Activated T-helper 2 cell treated with anti-CD3 and anti-CD28 coated beads, Interferon-gamma antibody, Interleukin-2, Interleukin-4, amounts not matched to agents 10 μg/mL and 5 μg/mL and 100 μg/mL, durations not matched to agents 14 hours and 24 hours and 36 hours (primary cell): ENCODE measurements around the gene TSPAN31. TPM values are rescaled to one million over a fixed set of nuclear protein-coding genes. Genes with fewer than 3 reads are reported as not detected.

Experiments used
- DNase-seq: peaks from one replicate; pipeline ENCODE4 v3.0.0; 2021; ENCODE audit warnings: low spot score
- H3K27ac Mint-ChIP-seq: one replicate; pipeline ENCODE4 v1.8.0; 2021; ENCODE audit warnings: mixed read lengths
- H3K27me3 Mint-ChIP-seq: one replicate; pipeline ENCODE4 v1.8.0; 2021; ENCODE audit warnings: low read depth, mixed read lengths
- H3K36me3 Mint-ChIP-seq: one replicate; pipeline ENCODE4 v1.8.0; 2021; ENCODE audit warnings: low read depth, mixed read lengths
- H3K4me1 Mint-ChIP-seq: one replicate; pipeline ENCODE4 v1.8.0; 2021; ENCODE audit warnings: low read depth, mixed read lengths
- H3K4me3 Mint-ChIP-seq: one replicate; pipeline ENCODE4 v1.8.0; 2021; ENCODE audit warnings: low read depth, mild to moderate bottlenecking, moderate library complexity, mixed read lengths
- H3K9me3 Mint-ChIP-seq: one replicate; pipeline ENCODE4 v1.8.0; 2021; ENCODE audit warnings: mixed read lengths
- intact Hi-C: fragments of 100-400 bp; cut with micrococcal nuclease; formaldehyde crosslinking; loops from one replicate; pipeline ENCODE4 v1.15.1; 2023
- total RNA-seq: library from RNA; stranded (reverse); gene quantifications from 2 replicates; pipeline ENCODE4 v1.2.3, GENCODE V29; 2022

The TSPAN31 gene
- total RNA-seq, 1 donor from 2014 or later = 27.0 TPM

DNA sequence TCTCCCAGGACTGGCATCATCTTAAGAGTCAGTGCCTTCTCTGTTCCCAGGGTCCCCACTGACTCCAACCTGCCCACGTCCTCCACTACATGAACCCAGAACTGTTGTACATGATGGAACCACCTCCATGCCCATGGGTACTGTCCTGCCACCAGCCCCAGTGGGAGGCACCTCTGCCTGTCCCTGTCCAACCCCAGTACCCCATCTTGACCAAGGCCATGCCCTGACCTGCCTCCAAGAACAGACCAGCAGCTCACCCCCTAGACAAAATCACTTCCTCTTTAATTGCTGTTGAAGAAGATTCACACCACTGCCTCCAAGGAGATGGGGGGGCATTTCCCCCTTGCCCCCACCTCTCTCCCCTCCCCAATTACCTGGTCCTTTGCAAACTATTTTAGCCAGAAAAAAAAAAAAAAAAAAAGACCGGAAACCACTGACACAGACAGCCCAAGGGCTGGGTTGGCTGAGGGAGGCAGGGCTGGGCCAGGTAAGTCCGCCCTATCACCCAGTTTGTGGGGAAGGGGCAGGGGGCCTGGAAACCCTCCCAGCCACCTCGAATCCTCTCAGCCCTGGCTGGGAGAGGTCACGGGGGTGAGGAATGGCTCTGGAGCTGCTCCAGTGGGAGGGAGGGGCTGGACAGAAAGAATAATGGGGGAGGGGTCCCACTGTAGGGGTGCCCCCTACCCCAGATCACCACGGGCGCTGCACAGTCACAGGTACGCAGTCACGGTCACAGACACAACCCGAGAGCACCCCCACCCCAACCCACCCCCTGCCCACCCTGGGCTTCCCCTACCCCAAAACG, 19.7 kb upstream of the TSPAN31 start:
- intact Hi-C loops = no loop called here
- no peaks in the 10 kb centered on the region for H3K4me1 Mint-ChIP-seq
- H3K9me3 Mint-ChIP-seq = no peaks in the 10 kb centered on the region
- no peak for DNase-seq
- H3K27me3 Mint-ChIP-seq = no peaks in the 10 kb centered on the region
- no peak overlapping the region for H3K4me3 Mint-ChIP-seq
- H3K36me3 Mint-ChIP-seq = peaks cover 39% of the 10 kb centered on the region
- H3K27ac Mint-ChIP-seq = no peak overlapping the region

DNA sequence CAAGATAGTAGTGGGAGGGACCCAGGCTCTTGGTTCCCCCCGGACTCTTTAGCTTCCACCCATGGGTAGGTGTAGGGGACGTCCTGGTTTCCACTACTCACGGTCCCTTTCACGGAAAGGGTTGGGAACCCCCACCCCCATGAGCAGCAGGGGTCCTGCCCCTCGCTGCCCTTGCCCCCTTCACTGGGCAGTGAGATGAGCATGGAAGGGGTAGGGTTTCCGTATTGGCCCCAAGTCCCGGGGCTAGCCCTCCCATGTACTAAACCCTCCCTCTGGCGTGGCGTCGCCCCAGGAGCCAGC, 19.0 kb upstream of the TSPAN31 start:
- H3K4me1 Mint-ChIP-seq = no peaks in the 10 kb centered on the region
- no peaks in the 10 kb centered on the region for H3K9me3 Mint-ChIP-seq
- intact Hi-C loops = no loop called here
- no peak overlapping the region for H3K27ac Mint-ChIP-seq
- peaks cover 42% of the 10 kb centered on the region for H3K36me3 Mint-ChIP-seq
- DNase-seq = no peak
- H3K4me3 Mint-ChIP-seq = no peak overlapping the region
- H3K27me3 Mint-ChIP-seq = no peaks in the 10 kb centered on the region

DNA sequence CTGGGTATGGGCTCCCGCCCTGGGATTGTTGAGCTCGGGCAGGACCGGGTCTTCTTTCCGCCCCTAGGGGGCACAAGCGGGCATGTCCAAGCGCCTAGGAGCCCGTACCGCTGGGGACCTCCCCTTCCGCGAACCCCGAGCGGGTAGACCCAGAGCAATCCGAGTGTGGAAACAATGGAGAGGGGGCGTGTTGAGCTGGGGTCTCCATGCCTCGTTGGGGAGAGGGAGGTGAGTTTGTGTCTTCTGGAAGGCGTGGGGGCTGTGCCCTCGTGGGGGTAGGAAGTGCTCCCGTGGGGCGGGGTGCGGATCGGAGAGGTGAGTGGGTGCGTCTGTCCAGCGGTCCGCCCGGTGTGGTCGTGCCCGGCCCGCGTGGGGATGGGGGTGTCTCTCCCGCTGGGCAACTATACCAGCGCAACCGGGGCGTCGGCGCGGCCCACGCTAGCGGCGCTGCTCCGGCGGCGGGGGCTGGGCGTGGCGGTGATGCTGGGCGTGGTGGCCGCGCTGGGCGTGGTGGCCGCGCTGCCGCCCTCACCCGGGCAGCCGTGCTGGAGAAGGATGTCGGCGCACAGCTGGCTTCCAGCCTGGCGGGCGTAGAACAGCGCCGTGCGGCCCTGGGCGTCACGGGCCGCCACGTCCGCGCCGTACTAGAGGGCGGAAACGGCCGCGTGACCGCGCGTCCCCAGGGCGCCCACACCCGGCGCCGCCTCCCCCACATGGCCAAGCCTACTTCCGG, 18.5 kb upstream of the TSPAN31 start:
- peaks cover 44% of the 10 kb centered on the region for H3K36me3 Mint-ChIP-seq
- no peak for DNase-seq
- no peak overlapping the region for H3K4me3 Mint-ChIP-seq
- H3K27ac Mint-ChIP-seq = no peak overlapping the region
- no peaks in the 10 kb centered on the region for H3K4me1 Mint-ChIP-seq
- intact Hi-C loops = no loop called here
- no peaks in the 10 kb centered on the region for H3K27me3 Mint-ChIP-seq
- no peaks in the 10 kb centered on the region for H3K9me3 Mint-ChIP-seq

DNA sequence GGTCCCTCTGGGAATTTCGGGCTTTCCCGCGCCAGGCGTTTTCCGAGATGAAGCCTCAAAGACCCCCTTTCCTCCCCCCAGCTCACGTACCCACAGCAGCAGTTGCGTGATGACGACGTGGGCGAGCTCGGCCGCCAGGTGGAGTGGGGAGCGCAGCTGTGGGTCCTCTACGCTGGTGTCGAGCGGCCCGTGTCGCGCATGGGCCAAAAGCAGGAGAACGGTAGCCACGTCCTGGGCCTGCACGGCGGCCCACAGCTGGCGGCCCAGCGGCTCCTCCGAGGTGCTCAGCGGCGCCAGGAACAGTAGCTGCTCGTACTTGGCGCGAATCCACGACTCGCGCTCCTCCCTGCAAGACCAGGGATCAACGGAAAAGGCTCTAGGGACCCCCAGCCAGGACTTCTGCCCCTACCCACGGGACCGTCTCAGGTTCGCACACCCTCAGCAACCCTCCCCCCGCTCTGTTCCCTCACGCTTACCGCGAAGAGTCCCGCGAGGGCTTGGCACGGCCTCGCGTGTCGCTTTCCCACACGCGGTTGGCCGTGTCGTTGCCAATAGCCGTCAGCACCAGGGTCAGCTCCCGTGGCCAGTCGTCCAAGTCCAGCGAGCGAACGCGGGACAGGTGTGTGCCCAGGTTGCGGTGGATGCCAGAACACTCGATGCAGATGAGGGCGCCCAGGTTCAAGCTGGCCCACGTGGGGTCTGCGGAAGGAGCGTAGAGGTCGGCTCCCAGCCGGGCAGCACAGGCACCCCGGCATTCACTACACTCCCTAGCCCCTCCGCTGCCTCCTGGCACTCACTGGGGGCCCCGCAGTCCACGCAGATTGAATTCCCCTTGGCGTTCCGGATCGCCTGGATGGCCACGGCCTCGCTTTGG, 17.7 kb upstream of the TSPAN31 start:
- H3K36me3 Mint-ChIP-seq = peaks cover 45% of the 10 kb centered on the region
- no peak overlapping the region for H3K27ac Mint-ChIP-seq
- no peaks in the 10 kb centered on the region for H3K4me1 Mint-ChIP-seq
- no peaks in the 10 kb centered on the region for H3K27me3 Mint-ChIP-seq
- no peaks in the 10 kb centered on the region for H3K9me3 Mint-ChIP-seq
- intact Hi-C loops = no loop called here
- no peak for DNase-seq
- H3K4me3 Mint-ChIP-seq = no peak overlapping the region

DNA sequence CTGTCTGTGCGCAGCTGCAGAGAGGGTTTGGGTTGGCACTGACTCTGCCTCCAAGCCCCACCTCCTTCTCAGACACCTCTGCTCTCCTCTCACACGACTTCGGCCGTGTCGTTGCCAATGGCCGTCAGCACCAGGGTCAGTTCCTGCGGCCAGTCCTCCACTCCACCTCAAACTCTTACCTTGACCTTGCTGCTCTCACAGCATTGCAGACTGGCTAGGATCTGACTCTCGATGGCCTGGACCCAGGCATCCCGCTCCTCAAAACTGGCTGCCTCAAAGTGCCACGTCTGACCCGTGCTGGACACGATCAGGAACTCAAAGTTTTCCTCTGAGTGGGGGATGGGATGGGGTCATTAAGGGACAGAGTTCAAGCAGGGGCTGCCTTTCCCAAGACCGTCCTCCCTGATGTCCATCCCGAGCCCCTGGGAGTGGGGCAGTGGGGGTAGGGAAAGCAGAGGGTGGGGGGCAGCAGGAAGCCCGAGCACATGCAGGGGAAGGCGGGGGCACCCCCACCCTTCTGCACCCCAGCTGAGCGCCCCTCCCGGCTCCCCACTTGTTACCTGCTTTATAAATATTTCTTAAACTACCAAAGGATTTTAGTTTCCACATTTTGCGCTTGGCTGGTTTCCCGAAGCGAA, 17.0 kb upstream of the TSPAN31 start:
- H3K36me3 Mint-ChIP-seq = peaks cover 53% of the 10 kb centered on the region
- H3K9me3 Mint-ChIP-seq = no peaks in the 10 kb centered on the region
- no peak overlapping the region for H3K4me3 Mint-ChIP-seq
- intact Hi-C loops = no loop called here
- no peaks in the 10 kb centered on the region for H3K27me3 Mint-ChIP-seq
- no peak for DNase-seq
- no peaks in the 10 kb centered on the region for H3K4me1 Mint-ChIP-seq
- H3K27ac Mint-ChIP-seq = no peak overlapping the region

DNA sequence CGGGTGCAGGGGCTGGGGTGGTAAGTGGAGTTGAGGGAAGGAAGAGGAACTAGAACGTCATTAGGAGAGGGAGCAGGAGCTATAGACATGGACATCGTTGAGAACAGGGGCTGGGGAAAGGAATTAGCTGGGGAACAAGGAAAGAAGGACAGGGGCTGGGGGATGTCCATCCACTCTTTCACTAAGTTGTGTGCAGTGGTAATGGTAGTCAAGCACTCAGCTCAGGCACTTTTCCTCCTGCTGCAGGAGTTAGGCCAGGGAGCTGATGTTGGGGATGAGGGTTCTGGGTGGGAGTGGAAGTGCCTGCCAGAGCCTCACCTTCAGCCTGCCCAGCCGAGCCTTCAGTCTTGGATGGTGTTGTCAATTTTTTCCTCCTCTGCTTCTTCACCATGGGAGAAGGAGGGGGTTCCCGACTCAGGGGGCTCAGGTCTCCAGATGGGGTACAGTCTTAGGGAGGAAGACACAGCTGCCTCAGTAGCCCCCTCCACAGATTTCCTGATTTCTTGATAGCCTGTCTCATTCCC, 15.5 kb upstream of the TSPAN31 start:
- DNase-seq = no peak
- Mint-ChIP-seq H3K27ac (no peak overlapping the region), H3K4me1 (no peaks in the 10 kb centered on the region)

DNA sequence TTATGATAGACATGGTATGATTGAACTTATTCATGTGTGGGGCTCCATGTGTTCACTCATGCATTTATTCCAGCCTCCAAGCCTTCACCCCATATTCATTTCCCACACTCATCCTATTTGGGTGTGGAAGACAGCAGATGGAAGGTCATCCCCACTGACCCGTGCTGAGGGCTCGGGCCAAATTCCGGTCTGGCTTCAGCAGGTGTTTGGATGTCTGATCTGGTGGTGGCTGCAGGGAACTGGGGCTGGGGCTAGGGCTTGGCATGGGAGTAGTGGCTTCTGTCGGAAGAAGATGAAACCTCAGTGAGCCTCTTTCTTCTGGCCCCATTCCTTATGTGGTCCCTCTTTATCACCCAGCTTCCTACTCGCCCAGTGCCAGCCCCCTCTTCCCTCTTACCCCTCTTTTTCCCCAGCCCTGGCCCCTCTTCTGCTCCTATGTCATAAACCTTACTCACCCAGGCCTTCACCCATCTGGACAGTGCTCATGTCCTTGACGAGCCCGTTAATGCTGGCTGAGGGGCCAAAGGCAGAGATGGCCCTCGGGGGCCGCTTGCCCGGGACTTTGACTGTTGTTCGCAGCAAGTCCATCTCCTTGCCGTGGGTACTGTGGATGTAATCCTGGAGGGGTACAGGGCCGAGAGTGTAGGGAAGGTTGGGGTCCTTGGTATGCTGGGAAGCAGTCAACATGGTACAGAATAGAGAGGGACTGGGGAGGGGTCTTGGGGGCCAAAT, 14.3 kb upstream of the TSPAN31 start:
- Mint-ChIP-seq H3K4me3 (no peak overlapping the region), H3K9me3 (no peaks in the 10 kb centered on the region), H3K27me3 (no peaks in the 10 kb centered on the region), H3K4me1 (no peaks in the 10 kb centered on the region), H3K36me3 (peaks cover 67% of the 10 kb centered on the region), H3K27ac (no peak overlapping the region)
- no peak for DNase-seq
- intact Hi-C loops = no loop called here

More for the DNA sequence above, 15.5 kb upstream of the TSPAN31 start:
- no peaks in the 10 kb centered on the region for H3K9me3 Mint-ChIP-seq
- H3K4me3 Mint-ChIP-seq = no peak overlapping the region
- H3K36me3 Mint-ChIP-seq = peaks cover 59% of the 10 kb centered on the region
- H3K27me3 Mint-ChIP-seq = no peaks in the 10 kb centered on the region
- intact Hi-C loops = no loop called here

DNA sequence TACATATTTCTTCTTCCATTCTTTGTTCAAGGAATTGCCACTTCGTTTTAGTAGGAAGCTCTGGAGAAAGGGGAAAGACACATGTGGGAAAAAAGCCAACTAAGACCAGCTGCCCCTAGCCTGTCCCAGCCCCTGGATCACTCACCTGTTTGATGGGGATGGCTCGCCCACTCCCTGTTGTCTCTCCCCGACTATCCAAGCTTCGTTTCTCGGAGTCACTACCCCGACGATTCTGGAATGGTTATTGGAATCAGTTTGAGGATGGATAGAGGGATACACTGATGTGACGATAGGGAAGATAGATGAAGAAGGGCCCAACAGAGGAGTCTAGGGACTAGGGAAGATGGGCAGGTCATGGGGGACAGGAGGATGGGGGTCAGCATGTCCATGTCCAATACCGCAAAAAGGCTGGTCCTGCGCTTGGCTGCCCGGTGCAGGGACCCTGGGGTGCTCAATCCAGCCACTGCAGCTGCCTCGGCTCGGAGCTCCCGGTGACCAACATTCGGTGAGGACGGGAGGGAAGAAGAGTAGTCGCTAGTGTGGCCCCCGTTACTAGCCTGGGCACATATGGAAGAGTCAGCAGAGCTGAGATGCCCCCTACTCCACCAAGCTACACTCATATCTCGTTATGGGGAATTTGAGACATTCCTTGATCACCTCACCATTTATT, 13.3 kb upstream of the TSPAN31 start:
- no peak overlapping the region for H3K4me3 Mint-ChIP-seq
- no peak for DNase-seq
- no peak overlapping the region for H3K27ac Mint-ChIP-seq
- H3K36me3 Mint-ChIP-seq = peaks cover 66% of the 10 kb centered on the region
- intact Hi-C loops = no loop called here
- no peaks in the 10 kb centered on the region for H3K9me3 Mint-ChIP-seq
- H3K4me1 Mint-ChIP-seq = peaks cover 3% of the 10 kb centered on the region
- H3K27me3 Mint-ChIP-seq = no peaks in the 10 kb centered on the region

DNA sequence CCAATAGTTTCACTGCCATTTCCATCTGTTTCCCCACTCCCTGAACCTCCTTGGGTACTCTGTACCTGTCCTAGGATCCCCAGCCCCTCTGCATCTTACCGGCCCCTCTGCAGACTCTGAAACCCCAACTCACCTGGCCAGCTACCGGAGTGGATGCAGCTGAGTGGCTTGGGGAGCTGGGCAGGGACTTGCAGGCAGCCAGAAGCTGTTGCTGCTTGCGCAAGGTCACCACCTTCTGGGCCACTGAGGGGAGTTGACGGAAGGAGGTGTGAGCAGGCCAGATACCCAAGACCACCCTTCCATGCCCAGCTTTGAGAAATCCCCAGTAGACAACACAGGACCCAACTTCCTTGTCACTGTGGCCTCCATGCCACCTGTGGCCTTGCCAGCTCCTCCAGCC, 12.6 kb upstream of the TSPAN31 start:
- Mint-ChIP-seq H3K36me3 (peaks cover 71% of the 10 kb centered on the region), H3K9me3 (no peaks in the 10 kb centered on the region), H3K27me3 (no peaks in the 10 kb centered on the region), H3K4me1 (peaks cover 3% of the 10 kb centered on the region), H3K4me3 (no peak overlapping the region), H3K27ac (no peak overlapping the region)
- intact Hi-C loops = no loop called here
- no peak for DNase-seq

DNA sequence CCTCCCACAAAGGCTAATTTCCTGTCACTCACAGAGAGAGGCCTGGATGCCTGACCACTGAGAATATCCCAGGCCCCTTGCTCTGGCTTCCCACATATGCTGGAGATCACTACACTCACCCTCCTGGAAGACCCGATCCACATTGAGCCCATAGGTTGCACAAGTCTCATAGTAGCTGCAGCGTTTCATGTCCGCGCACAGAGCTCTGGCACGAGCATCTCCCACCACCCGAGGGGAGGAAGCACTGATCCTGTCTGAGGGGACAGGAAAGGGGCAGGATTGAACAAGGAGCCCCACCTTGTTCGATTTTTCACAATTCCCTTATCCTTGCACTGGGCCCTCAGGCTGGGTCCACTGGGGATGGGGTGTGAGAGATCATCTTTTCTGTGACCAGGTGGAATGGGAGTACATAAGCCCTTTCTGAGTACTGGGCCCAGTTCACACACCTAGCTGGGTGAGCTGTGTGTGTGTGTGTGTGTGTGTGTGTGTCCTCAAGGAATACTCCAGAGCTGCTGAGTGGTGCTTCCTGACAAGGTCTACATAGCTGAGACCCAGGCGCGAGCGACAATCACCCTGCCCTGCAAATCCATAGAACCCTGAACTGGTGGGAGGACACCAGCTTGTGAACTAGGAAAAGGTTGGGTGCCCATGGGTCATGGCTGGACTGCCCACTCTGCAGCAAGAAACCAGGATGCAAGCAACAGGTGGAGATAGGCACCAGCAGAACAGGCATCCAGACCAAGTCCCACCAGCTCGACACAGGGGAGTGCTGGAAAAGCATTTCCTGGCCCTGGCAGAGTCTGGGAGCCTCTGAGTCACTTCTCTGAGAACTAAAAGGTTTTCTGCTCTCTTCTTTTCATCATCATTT, 11.9 kb upstream of the TSPAN31 start:
- no peaks in the 10 kb centered on the region for H3K9me3 Mint-ChIP-seq
- peaks cover 3% of the 10 kb centered on the region for H3K4me1 Mint-ChIP-seq
- no peaks in the 10 kb centered on the region for H3K27me3 Mint-ChIP-seq
- no peak overlapping the region for H3K27ac Mint-ChIP-seq
- no peak overlapping the region for H3K4me3 Mint-ChIP-seq
- intact Hi-C loops = no loop called here
- peaks cover 67% of the 10 kb centered on the region for H3K36me3 Mint-ChIP-seq
- DNase-seq = no peak

DNA sequence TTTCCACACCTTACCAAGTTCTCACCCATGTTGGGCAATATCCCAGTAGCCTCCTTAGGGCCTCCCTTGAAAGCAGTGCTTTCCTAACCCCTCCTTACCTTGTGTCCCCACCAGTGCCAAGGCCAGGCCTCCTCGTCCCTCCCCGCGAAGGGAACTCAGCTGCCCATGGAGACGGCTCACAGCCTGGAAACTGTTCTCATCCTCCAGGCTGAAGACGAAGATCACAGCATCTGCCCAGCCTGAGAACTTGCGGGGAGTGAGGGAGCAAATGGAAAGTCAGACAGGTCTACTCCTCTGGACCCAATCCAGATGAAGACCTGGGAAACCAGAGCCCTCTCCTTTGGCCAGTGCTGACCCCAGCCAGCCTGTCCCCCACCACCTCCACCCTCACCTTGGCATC, 10.9 kb upstream of the TSPAN31 start:
- Mint-ChIP-seq H3K27me3 (no peaks in the 10 kb centered on the region), H3K4me3 (no peak overlapping the region), H3K27ac (no peak overlapping the region), H3K9me3 (no peaks in the 10 kb centered on the region), H3K36me3 (peaks cover 60% of the 10 kb centered on the region), H3K4me1 (peaks cover 4% of the 10 kb centered on the region)
- intact Hi-C loops = no loop called here
- DNase-seq = no peak
